ENCODE results near the gene RBM44. TPM values are rescaled to one million over a fixed set of nuclear protein-coding genes. Genes with fewer than 3 reads are reported as not detected.

Gene RBM44
- total and polyA plus RNA-seq, 7 donors, result 0.12 to 1.7 (median 0.71) TPM; not detected in 2

DNA sequence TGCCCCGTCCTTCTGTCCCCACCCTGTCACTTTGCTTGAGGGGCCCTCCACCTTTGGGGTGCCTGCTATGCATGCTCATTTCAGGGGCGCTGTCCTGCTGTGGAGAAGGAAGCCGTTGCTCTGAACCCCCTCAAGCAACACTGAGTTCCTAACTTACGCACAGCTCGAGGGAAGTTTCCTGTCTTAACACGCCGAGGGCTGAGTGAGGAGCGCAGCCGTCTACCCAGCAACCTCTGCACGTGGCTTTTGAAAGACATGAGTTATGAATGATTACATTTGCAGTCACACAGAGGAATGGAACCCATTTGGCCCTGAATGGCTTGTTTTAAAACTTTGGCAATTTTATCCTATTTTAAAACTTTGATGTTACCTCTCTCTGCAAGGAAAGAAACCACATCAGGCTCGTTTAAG is 74.8 kb downstream of the RBM44 start:
- WGBS, 2 donors, result 39 to 76% methylated on average over 11 of the region's 11 CpGs
- intact Hi-C loops (cut with DNase I), result no loop called here
- peak; percentile 87 for DNase-seq
- peaks cover 0 to 100% (median 99%) of the 10 kb centered on the region in 4 donors for H3K4me1 ChIP-seq
- H3K9me3 ChIP-seq, result no peaks in the 10 kb centered on the region
- H3K36me3 ChIP-seq, result peaks cover 0 to 12% (median 3%) of the 10 kb centered on the region in 4 donors
- no peak for TF ChIP-seq POLR2A (IDR thresholded peaks at IDR 0.05)
- peak in 2 of 4 donors; percentile 26 to 82 for TF ChIP-seq EP300 (IDR thresholded peaks at IDR 0.05)
- peak; percentile 62 to 80 (median 78) for TF ChIP-seq POLR2AphosphoS5 (IDR thresholded peaks at IDR 0.05)
- TF ChIP-seq, protein P1, sequence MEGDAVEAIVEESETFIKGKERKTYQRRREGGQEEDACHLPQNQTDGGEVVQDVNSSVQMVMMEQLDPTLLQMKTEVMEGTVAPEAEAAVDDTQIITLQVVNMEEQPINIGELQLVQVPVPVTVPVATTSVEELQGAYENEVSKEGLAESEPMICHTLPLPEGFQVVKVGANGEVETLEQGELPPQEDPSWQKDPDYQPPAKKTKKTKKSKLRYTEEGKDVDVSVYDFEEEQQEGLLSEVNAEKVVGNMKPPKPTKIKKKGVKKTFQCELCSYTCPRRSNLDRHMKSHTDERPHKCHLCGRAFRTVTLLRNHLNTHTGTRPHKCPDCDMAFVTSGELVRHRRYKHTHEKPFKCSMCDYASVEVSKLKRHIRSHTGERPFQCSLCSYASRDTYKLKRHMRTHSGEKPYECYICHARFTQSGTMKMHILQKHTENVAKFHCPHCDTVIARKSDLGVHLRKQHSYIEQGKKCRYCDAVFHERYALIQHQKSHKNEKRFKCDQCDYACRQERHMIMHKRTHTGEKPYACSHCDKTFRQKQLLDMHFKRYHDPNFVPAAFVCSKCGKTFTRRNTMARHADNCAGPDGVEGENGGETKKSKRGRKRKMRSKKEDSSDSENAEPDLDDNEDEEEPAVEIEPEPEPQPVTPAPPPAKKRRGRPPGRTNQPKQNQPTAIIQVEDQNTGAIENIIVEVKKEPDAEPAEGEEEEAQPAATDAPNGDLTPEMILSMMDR (IDR thresholded peaks at IDR 0.05), result no peak
- no peaks in the 10 kb centered on the region for H3K27me3 ChIP-seq
- H3K4me3 ChIP-seq, result peak overlapping the region in 1 of 4 donors; percentile 19
- peak overlapping the region; percentile 91 to 97 (median 96) for H3K27ac ChIP-seq

DNA sequence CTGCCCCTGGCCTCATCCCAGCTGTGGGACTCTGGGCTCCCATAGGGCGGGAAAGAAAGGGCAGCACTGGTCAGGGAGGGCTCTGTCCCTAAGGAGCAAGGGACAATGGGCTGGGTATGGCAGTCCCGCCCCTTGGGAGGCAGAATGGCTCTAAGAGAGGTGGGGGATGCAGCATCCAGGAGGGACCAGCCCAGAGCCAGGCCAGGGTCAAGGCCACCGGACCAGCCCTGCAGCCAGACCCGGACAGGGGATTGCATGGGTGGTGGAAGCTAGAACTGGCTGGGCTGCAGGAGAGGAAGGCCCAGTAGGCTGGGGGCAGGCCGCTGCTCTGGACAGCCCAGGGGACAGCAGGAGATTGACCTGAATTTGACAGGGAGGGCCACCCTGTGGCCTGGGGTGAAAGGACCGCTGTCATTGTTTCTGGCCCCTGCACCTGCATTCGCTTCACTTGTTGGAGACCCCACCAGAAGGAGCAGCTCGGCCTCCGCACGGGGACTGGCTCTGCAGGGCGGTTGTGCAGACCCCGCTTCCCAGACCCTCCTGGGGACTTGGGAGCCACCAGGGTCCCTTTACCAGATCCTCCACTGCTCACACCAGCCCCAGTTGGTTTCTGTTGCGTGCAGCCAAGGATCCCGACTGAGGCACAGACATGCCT is 75.4 kb downstream of the RBM44 start:
- TF ChIP-seq POLR2AphosphoS5 (IDR thresholded peaks at IDR 0.05) (no peak), EP300 (IDR thresholded peaks at IDR 0.05) (no peak), POLR2A (IDR thresholded peaks at IDR 0.05) (no peak)
- TF ChIP-seq, protein P1 (IDR thresholded peaks at IDR 0.05), result no peak
- Histone ChIP-seq H3K36me3 (peaks cover 0 to 15% (median 3%) of the 10 kb centered on the region in 4 donors), H3K9me3 (no peaks in the 10 kb centered on the region), H3K27me3 (no peaks in the 10 kb centered on the region), H3K27ac (peak overlapping the region; percentile 91 to 97 (median 96)), H3K4me1 (peaks cover 0 to 100% (median 100%) of the 10 kb centered on the region in 4 donors), H3K4me3 (peak overlapping the region in 2 of 4 donors; percentile 2 to 19)
- DNase-seq, result peak; percentile 73
- intact Hi-C loops (cut with DNase I), result no loop called here
- 86 to 93% methylated on average over 14 of the region's 14 CpGs for WGBS, 2 donors

GRCh38 chr2:237874585-237875161 is 76.1 kb downstream of the RBM44 start:
- Histone ChIP-seq H3K27me3 (no peaks in the 10 kb centered on the region), H3K9me3 (no peaks in the 10 kb centered on the region), H3K36me3 (peaks cover 0 to 15% (median 3%) of the 10 kb centered on the region in 4 donors), H3K27ac (peak overlapping the region; percentile 91 to 97 (median 96)), H3K4me3 (peak overlapping the region in 1 of 4 donors; percentile 7), H3K4me1 (peaks cover 0 to 100% (median 96%) of the 10 kb centered on the region in 4 donors)
- peak; percentile 82 for DNase-seq
- TF ChIP-seq POLR2AphosphoS5 (IDR thresholded peaks at IDR 0.05) (peak; percentile 30 to 45 (median 35)), POLR2A (IDR thresholded peaks at IDR 0.05) (no peak), EP300 (IDR thresholded peaks at IDR 0.05) (no peak)
- 85 to 90% methylated on average over 7 of the region's 7 CpGs for WGBS, 2 donors
- intact Hi-C loops (cut with DNase I), result no loop called here

GRCh38 chr2:237875256-237876060 is 76.9 kb downstream of the RBM44 start:
- Histone ChIP-seq H3K36me3 (peaks cover 0 to 20% (median 3%) of the 10 kb centered on the region in 4 donors), H3K4me1 (peaks cover 0 to 92% (median 88%) of the 10 kb centered on the region in 4 donors), H3K9me3 (no peaks in the 10 kb centered on the region), H3K27me3 (no peaks in the 10 kb centered on the region), H3K27ac (peak overlapping the region; percentile 91 to 97 (median 96)), H3K4me3 (no peak overlapping the region)
- TF ChIP-seq POLR2A (IDR thresholded peaks at IDR 0.05) (no peak), POLR2AphosphoS5 (IDR thresholded peaks at IDR 0.05) (no peak), EP300 (IDR thresholded peaks at IDR 0.05) (no peak)
- TF ChIP-seq, protein P1 (IDR thresholded peaks at IDR 0.05), result no peak
- intact Hi-C loops (cut with DNase I), result no loop called here
- DNase-seq, result peak; percentile 63
- WGBS, 2 donors, result 88 to 91% methylated on average over 16 of the region's 16 CpGs
